GM18909 (cell line): Measurements from ENCODE around the gene GPR141.
A peak's percentile ranks its signal among the peaks of the same experiment; 100 is the strongest.
"Not testable (repeated sequence)": the region's sequence is repeated elsewhere in the genome, so short reads cannot be mapped to it uniquely, and the experiment has no call there.

Source experiments
- ATAC-seq: cut with Tn5 transposase; IDR thresholded peaks from one replicate; pipeline ENCODE4 v1.9.1; 2021; ENCODE audit warnings: mild to moderate bottlenecking; ENCODE audit not compliant: unreplicated experiment, poor library complexity

GPR141 gene

GRCh38 chr7:37684927-37685326 is 1.4 kb downstream of the GPR141 start:
- no peak for ATAC-seq

- ATAC-seq = no peak
Measured at GRCh38 chr7:37686556-37687345, 3.2 kb downstream of the GPR141 start.

- ATAC-seq = no peak
Measured at GRCh38 chr7:37690206-37690605, 6.6 kb downstream of the GPR141 start.

- no peak for ATAC-seq
Measured at GRCh38 chr7:37694208-37695094, 10.9 kb downstream of the GPR141 start.

- no peak for ATAC-seq
Measured at GRCh38 chr7:37698276-37698675, 14.7 kb downstream of the GPR141 start.

GRCh38 chr7:37698782-37699181 is 15.2 kb downstream of the GPR141 start:
- ATAC-seq = no peak

- ATAC-seq = no peak
Measured at GRCh38 chr7:37701769-37702168, 18.2 kb downstream of the GPR141 start.

- ATAC-seq = no peak
Measured at GRCh38 chr7:37703361-37703760, 19.8 kb downstream of the GPR141 start.

- not testable (repeated sequence) for ATAC-seq
Measured at GRCh38 chr7:37704328-37704833, 20.8 kb downstream of the GPR141 start.

- no peak for ATAC-seq
Measured at GRCh38 chr7:37705976-37706375, 22.4 kb downstream of the GPR141 start.

- ATAC-seq = no peak
Measured at GRCh38 chr7:37706804-37707203, 23.2 kb downstream of the GPR141 start.

GRCh38 chr7:37707754-37708485 is 24.4 kb downstream of the GPR141 start:
- ATAC-seq = no peak

- peak; percentile 97 for ATAC-seq
Measured at GRCh38 chr7:37709631-37710509, 26.3 kb downstream of the GPR141 start.

GRCh38 chr7:37713613-37714012 is 30.0 kb downstream of the GPR141 start:
- ATAC-seq = no peak

GRCh38 chr7:37714606-37715005 is 31.0 kb downstream of the GPR141 start:
- no peak for ATAC-seq

- peak; percentile 66 for ATAC-seq
Measured at GRCh38 chr7:37718585-37718984, 35.0 kb downstream of the GPR141 start.

- peak; percentile 89 for ATAC-seq
Measured at GRCh38 chr7:37719077-37719476, 35.5 kb downstream of the GPR141 start.

- no peak for ATAC-seq
Measured at GRCh38 chr7:37724732-37725131, 41.2 kb downstream of the GPR141 start.

- no peak for ATAC-seq
Measured at GRCh38 chr7:37726016-37726415, 42.5 kb downstream of the GPR141 start.

GRCh38 chr7:37728747-37729146 is 45.2 kb downstream of the GPR141 start:
- ATAC-seq = no peak
